PFSK-1 (cell line): Measurements from ENCODE around the gene STON2.

Experiments used
- FOXP2 ChIP-seq: optimal IDR thresholded peaks from 2 replicates; pipeline ENCODE3; 2011; ENCODE audit warnings: borderline replicate concordance, control low read depth, inconsistent platforms; ENCODE audit not compliant: insufficient read depth; ENCODE audit errors: extremely low read length, extremely low read depth
- POLR2AphosphoS5 ChIP-seq: IDR thresholded peaks from 2 replicates; pipeline ENCODE4 v1.6.1; 2012; ENCODE audit warnings: low read depth, mild to moderate bottlenecking, control low read depth, low read length, moderate library complexity
- REST ChIP-seq, 2 experiments: IDR thresholded peaks; 2 replicates each; pipeline versions ENCODE4 v1.6.1 to v1.8.0; 2011 to 2012; ENCODE audit warnings: low read depth in 2 of 2, low read length in 2 of 2, control low read depth in 1 of 2, inconsistent platforms in 1 of 2, mild to moderate bottlenecking in 1 of 2, moderate library complexity in 1 of 2; ENCODE audit not compliant: insufficient read depth in 1 of 2
- SIN3A ChIP-seq: IDR thresholded peaks from 2 replicates; pipeline ENCODE4 v1.6.1; 2012; ENCODE audit warnings: mild to moderate bottlenecking, low read length, moderate library complexity, borderline replicate concordance; ENCODE audit not compliant: insufficient read depth
- TAF1 ChIP-seq: IDR thresholded peaks from 2 replicates; pipeline ENCODE4 v1.6.1; 2012; ENCODE audit warnings: low read length, control low read depth, borderline replicate concordance; ENCODE audit not compliant: insufficient read depth

The STON2 gene

DNA sequence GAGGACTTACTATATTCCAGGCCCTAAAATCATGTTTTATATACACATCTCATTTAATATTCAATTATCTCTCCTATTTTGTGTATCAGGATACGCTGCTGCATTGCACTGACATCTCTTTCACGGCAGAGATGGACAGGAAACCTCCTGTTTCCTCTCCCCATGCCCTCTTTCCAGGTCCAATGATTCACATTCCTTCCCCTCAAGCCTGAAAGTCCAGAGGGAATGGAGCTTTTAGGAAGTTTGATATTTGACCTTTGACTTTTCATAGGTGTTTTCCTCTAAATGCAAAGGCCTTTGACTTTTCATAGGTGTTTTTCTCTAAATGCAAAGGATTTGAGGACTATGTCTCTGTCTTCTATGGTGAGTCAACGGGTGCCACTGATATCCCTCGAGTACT is 89.5 kb downstream of the STON2 start:
- no peak for TF ChIP-seq FOXP2
- TF ChIP-seq POLR2AphosphoS5 = no peak
- no peak for TF ChIP-seq TAF1

DNA sequence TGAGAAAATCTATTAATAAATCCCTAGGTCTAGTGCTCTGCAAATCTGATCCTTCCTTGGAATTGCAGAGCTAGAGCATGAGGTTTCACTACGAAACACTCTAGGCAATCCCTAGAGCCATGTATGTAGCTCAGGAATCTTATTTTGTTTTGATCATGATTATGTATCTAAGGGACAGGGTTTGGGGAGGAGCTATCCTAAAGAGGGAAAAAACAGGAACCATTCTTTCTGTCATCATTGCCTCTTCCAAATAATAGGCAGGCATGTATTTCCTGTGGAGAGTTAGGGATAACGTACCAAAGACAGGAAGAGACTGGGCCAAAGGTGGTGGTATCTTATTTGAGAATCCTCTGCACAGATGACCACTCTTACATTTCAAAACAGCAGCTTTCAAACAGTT is 90.6 kb downstream of the STON2 start:
- TF ChIP-seq POLR2AphosphoS5 = no peak
- no peak for TF ChIP-seq REST (IDR thresholded peaks at IDR 0.05; ENCODE audit: insufficient read depth in 1 of 2, low read depth in 2 of 2, low read length in 2 of 2)
- TF ChIP-seq FOXP2 = no peak
- no peak for TF ChIP-seq SIN3A
- no peak for TF ChIP-seq TAF1

GRCh38 chr14:81305743-81306142 is 94.4 kb downstream of the STON2 start:
- TF ChIP-seq SIN3A (no peak), TAF1 (no peak), FOXP2 (no peak), REST (IDR thresholded peaks at IDR 0.05; ENCODE audit: insufficient read depth in 1 of 2, low read depth in 2 of 2, low read length in 2 of 2) (no peak), POLR2AphosphoS5 (no peak)

DNA sequence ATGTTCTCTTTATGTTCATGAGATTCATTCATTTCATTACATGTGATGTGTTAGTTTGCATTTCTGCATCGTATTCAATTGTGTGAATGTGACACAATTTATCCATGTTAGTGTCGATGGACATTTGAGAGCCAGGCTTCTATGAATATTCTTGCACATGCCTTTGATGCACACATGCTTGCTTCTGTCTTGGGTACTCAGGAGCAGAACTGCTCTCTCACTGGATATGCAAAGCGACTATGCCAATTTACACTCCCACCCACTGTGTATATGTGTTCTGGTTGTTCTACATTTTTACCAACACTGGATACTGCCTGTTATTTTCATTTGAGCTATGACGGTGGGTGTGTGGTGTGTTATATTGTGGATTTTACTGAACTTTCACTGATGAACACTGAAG is 95.1 kb downstream of the STON2 start:
- no peak for TF ChIP-seq REST (IDR thresholded peaks at IDR 0.05; ENCODE audit: insufficient read depth in 1 of 2, low read depth in 2 of 2, low read length in 2 of 2)
- TF ChIP-seq FOXP2 = no peak
- no peak for TF ChIP-seq POLR2AphosphoS5
- TF ChIP-seq TAF1 = no peak
- TF ChIP-seq SIN3A = no peak

- TF ChIP-seq FOXP2 (no peak), REST (IDR thresholded peaks at IDR 0.05; ENCODE audit: insufficient read depth in 1 of 2, low read depth in 2 of 2, low read length in 2 of 2) (no peak), TAF1 (no peak), SIN3A (no peak), POLR2AphosphoS5 (no peak)
These were observed 96.7 kb downstream of the STON2 start for GRCh38 chr14:81303258-81303935.
